ENCODE measurements around the gene EHMT1. TPM values are rescaled to one million over a fixed set of nuclear protein-coding genes. Genes with fewer than 3 reads are reported as not detected.

The EHMT1 gene
- total and polyA plus RNA-seq, 10 of the 15 experiments (the other 5 are each of a cell fraction or from before 2014, with no cell fraction given) = 2.9 to 100 (median 48.1) TPM

- TF ChIP-seq EGR1 (IDR thresholded peaks at IDR 0.05; ENCODE audit: borderline replicate concordance in 1 of 2, low read depth in 2 of 2, low read length in 2 of 2) (no peak), BACH1 (IDR thresholded peaks at IDR 0.05; ENCODE audit: borderline replicate concordance) (no peak), ZNF207 (IDR thresholded peaks at IDR 0.05; ENCODE audit: borderline replicate concordance) (no peak), PML (IDR thresholded peaks at IDR 0.05; ENCODE audit: low read length) (no peak), ZSCAN29 (IDR thresholded peaks at IDR 0.05) (no peak)
Measured at GRCh38 chr9:137784046-137784445, 165.2 kb downstream of the EHMT1 start (continued).

- Histone ChIP-seq H4K20me1 (ENCODE audit: control insufficient read depth, insufficient read depth) (no peaks in the 10 kb centered on the region), H3K27ac (ENCODE audit: control insufficient read depth, insufficient read depth) (no peak overlapping the region), H3K4me2 (ENCODE audit: control insufficient read depth, insufficient read depth) (no peak overlapping the region), H3K4me1 (ENCODE audit: control insufficient read depth, insufficient read depth, low read length) (no peaks in the 10 kb centered on the region), H3K9ac (ENCODE audit: control insufficient read depth, insufficient read depth, low read length) (no peak overlapping the region), H3K27me3 (replicated peaks in 1 of 2; ENCODE audit: control insufficient read depth in 2 of 2, insufficient read depth in 2 of 2, low read length in 1 of 2) (no peaks in the 10 kb centered on the region), H3K79me2 (ENCODE audit: control insufficient read depth, insufficient read depth, low read length) (no peaks in the 10 kb centered on the region), H3K9me3 (replicated peaks; ENCODE audit: control insufficient read depth, insufficient read depth, low read length) (no peaks in the 10 kb centered on the region; the same call in 2 of the 3 replicates), H3K36me3 (ENCODE audit: control insufficient read depth in 2 of 2, insufficient read depth in 2 of 2, low read length in 1 of 2) (peaks cover 18 to 48% of the 10 kb centered on the region in 2 experiments), H3K4me3 (no peak overlapping the region), H2AFZ (ENCODE audit: control insufficient read depth, low read depth, low read length) (no peak overlapping the region)
- no TSS peak for BruUV-seq (replicated peaks)
- POLR2A ChIA-PET = no interaction called here
- FAIRE-seq (no peak), DNase-seq (ENCODE audit: low read depth, low spot score) (no peak), ATAC-seq (no peak)
- WGBS (ENCODE audit: insufficient coverage, insufficient replicate concordance, low lambda C conversion rate, missing lambda C conversion rate) = 87% methylated on average over 18 of the region's 20 CpGs
- SMC1A ChIA-PET (ENCODE audit: uncharacterized antibody, unreplicated experiment) = no interaction called here
- intact Hi-C loops (cut with micrococcal nuclease; ENCODE audit: unreplicated experiment) = no loop called here
- CTCF ChIA-PET = interaction anchor here (0.9 kb wide), 1 partner anchor 111 kb away, joined by 3 read pairs; no protein-coding TSS in a partner anchor
- TF ChIP-seq POLR2AphosphoS5 (IDR thresholded peaks at IDR 0.05; ENCODE audit: low read length) (peak; percentile 48; the same call in 1 of the 2 replicates), EGR1 (IDR thresholded peaks at IDR 0.05; ENCODE audit: borderline replicate concordance in 1 of 2, low read depth in 2 of 2, low read length in 2 of 2) (no peak)
- in situ Hi-C loops (cut with MboI) = no loop called here
- RAD21 ChIA-PET (ENCODE audit: unreplicated experiment) = no interaction called here
Measured at GRCh38 chr9:137784641-137785513, 166.1 kb downstream of the EHMT1 start.

Measured in GM12878 (cell line).